ENCODE data around the gene ERCC2.
A peak's percentile ranks its signal among the peaks of the same experiment; 100 is the strongest.
"Not testable (repeated sequence)": the region's sequence is repeated elsewhere in the genome, so short reads cannot be mapped to it uniquely, and the experiment has no call there.

ERCC2 gene

GRCh38 chr19:45370410-45371204 lies at the start of gene ERCC2:
Gene ERCC2 (minus strand): TSS chr19:45370573. CDS start chr19:45370540, 33 bp downstream.
- DNase-seq: peak; percentile 99

GRCh38 chr19:45419895-45420294 lies 49.5 kb upstream of the ERCC2 start:
- no peak for DNase-seq

GRCh38 chr19:45419396-45419795 lies 49.0 kb upstream of the ERCC2 start:
- no peak for DNase-seq

DNA sequence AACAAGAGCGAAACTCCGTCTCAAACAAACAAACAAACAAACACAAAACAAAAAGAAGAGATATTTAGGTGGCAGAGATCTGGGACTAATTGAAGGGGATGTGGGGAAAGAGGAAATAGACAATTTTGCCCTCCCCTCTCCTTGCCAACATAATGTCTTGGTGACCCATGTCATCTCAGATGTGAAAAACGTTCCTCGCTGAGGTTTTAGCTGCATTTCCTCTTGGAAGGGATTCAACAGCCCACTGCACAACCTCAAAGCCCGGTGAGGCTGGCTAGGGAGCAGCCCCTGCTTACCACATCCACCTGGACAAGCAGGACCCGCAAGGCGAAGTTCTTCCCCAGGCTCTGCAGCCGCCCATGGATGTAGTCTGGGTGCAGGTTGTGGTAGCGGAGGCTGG lies 48.4 kb upstream of the ERCC2 start:
- DNase-seq: no peak

- no peak for DNase-seq
Measured at GRCh38 chr19:45417151-45417550, 46.8 kb upstream of the ERCC2 start.

DNA sequence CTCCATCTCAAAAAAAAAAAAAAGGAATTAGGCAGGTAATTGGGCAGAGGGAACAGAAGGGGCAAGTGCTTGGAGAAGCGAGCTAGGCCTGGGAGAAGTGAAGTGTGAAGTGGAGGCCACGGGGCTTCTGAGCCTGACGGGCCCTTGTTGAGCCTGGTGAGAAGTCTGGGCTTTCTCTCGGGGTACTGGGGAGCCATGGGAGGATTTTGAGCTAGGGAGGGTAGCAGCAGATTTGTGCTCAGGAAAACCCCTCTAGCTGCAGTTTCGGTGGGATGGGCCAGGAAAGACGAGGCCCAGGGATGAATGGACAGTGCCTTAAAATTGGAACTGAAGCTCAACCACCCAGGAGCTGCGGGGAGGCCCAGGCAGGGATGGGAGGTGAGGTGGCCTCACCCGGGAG lies 44.1 kb upstream of the ERCC2 start:
- DNase-seq: no peak

- DNase-seq: no peak
Measured at GRCh38 chr19:45413497-45413896, 43.1 kb upstream of the ERCC2 start.

DNA sequence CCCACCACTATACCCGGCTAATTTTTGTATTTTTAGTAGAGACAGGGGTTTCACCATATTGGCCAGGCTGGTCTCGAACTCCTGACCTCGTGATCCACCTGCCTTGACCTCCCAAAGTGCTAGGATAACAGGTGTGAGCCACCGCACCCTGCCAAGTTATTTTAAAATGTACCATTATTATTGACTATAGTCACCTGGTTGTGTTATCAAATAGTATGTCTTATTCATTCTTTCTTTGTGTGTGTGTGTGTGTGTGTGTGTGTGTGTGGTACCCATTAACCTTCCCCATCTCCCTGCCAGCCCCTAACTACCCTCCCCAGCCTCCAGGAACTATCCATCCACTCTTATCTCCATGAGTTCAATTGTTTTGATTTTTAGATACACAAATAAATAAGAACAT lies 40.0 kb upstream of the ERCC2 start:
- not testable (repeated sequence) for DNase-seq

DNA sequence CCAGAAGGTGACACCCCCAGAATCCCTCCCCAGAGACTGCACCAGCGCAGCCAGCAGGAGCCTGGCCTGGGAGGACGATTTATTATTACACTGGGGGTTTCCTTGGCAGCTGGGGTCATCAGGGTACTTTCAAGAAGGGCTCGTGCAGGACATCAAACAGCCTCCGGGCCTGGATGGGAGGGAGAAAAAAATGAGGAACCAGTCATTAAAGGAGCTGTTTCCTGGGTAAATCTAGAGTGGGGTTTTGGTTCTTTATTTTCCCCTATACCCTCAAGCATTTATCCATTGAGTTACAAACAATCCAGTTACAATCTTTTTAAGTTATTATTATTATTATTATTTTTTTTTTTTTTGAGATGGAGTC lies 39.2 kb upstream of the ERCC2 start:
- no peak for DNase-seq

GRCh38 chr19:45408830-45409556 lies 38.6 kb upstream of the ERCC2 start:
- DNase-seq: no peak

GRCh38 chr19:45408121-45408520 lies 37.7 kb upstream of the ERCC2 start:
- no peak for DNase-seq

DNA sequence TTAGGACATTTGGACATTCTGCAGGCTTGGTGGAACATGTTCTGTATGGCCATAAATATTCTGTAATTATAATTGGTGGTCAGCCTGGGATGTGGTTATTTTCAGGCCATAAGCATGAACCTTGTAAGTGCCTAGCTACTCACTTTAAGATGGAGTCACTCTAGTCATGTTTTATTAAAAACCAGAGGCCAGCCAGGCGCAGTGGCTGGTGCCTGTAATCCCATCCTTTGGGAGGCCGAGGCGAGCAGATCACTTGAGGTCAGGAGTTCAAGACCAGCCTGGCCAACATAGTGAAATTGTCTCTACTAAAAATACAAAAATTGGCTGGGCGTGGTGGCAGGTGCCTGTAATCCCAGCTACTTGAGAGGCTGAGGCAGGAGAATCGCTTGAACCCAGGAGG lies 37.2 kb upstream of the ERCC2 start:
- not testable (repeated sequence) for DNase-seq

DNA sequence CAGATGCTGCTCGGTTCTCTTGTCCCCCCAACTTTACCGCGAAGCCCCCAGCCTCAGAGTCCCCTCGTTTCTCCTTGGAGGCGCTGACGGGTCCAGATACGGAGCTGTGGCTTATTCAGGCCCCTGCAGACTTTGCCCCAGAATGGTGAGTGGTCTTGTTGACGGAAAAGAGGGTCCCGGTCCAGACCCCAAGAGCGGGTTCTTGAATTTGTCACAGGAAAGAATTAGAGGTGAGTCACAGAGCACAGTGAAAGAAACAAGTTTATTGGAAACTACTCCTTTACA lies 36.7 kb upstream of the ERCC2 start:
- DNase-seq: no peak

GRCh38 chr19:45406226-45407090 lies 36.1 kb upstream of the ERCC2 start, which contains the start of gene POLR1G:
Gene POLR1G (plus strand): TSS chr19:45406644. CDS start chr19:45406697, 53 bp downstream.
- peak; percentile 80 for DNase-seq

GRCh38 chr19:45405435-45406225 lies 35.3 kb upstream of the ERCC2 start:
- DNase-seq: peak; percentile 94

GRCh38 chr19:45404557-45405434 lies 34.4 kb upstream of the ERCC2 start, which contains the start of gene PPP1R13L:
Gene PPP1R13L (minus strand): TSS chr19:45405069. CDS start chr19:45398318, 6,751 bp downstream.
- peak; percentile 82 for DNase-seq

DNA sequence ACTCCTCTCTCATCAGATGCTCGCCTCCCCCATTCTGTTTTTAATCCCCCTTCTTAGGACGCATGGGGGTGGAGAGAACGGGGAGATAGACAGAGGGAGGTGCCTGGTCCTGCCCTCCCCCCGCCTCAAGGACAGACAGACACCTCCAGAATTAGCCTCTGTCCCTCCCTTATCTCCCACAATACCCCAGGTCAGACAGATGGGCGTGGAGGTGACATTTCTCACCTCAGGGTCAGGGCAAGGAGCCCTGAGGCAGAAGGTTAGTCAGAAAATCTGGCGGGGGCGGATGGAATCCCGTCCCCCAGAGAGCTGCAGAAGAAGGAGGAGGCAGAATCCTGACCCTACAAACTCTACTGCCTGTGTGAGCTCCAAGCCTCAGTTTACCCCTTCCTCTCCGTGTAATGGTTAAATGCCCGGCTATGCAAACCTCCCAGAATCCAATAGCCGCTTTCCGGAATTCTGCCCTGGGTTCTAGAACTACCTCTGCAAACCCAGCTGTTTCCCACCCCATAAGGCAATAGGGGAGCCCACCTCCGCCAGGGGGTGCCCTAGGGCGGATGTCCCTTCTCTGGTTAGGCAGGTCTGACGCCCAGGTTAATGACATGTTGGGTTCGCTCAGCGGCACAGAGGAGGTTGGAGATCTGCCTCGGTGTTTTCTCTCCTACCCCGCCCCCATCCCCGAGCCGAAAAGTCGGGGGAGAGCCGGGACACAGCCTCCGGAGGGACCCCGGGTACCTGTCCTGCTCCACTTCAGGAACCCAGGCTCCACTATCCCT lies 33.6 kb upstream of the ERCC2 start:
- peak; percentile 45 for DNase-seq

GRCh38 chr19:45403272-45403671 lies 32.9 kb upstream of the ERCC2 start:
- peak; percentile 23 for DNase-seq

- peak; percentile 52 for DNase-seq
Measured at GRCh38 chr19:45402298-45403061, 32.1 kb upstream of the ERCC2 start.

DNA sequence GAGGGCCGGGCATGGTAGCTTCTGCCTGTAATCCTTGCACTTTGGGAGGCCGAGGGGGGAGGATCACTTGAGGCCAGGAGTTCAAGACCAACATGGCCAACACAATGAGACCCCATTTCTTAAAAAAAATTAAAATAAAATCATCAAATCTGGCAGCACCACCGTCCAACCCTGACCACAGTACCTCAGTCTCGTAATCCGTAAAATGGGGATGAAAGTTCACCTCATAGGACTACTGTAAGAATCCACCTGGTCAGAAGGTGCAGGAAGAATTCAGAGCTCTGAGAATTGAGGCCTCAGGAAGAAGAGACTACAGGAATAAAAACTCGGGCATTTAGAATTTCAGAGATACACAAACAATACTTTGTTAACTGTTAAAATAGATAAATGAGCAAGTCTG lies 31.4 kb upstream of the ERCC2 start:
- DNase-seq: no peak

All from fibroblast of upper back skin (primary cell).